Astrocyte of the cerebellum (primary cell): ENCODE measurements around the gene ZNF319.

Experiments
- DNase-seq: peaks from one replicate; pipeline ENCODE4 v3.0.0-alpha.2; 2011; ENCODE audit warnings: low read depth
- H3K4me3 ChIP-seq: 2 replicates; pipeline ENCODE4 v1.5.1; 2011; ENCODE audit warnings: mild to moderate bottlenecking, low read depth, low read length, moderate library complexity
- in situ Hi-C: cut with HindIII; loops from 2 replicates; pipeline ENCODE4 v1.10.0; 2017; ENCODE audit warnings: low sequenced_read_pairs
- TF ChIP-seq, protein P1 (sequence below): IDR thresholded peaks from 2 replicates; pipeline ENCODE4 v1.5.1; 2012; ENCODE audit warnings: low read length, low read depth, moderate library complexity, mild to moderate bottlenecking; ENCODE audit errors: missing control alignments

The ZNF319 gene

DNA sequence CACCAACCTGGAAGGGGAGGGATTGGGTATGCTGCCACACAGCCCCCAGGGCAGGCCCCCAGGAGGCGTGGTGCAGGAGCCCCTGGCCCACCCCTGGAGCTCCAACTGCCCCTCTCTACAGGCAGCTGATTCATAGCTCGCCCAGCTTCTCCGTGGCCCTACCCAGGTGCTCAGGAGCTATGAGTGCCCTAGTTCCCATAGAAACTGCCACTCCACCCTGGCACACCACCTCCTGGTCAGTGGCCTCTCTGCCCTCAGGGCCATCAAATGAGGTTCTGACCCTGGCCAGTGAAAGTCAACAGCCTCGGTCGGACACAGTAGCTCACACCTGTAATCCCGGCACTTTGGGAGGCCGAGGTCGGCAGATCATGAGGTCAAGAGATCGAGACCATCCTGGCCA lies 47.6 kb downstream of the ZNF319 start:
- TF ChIP-seq, protein P1, sequence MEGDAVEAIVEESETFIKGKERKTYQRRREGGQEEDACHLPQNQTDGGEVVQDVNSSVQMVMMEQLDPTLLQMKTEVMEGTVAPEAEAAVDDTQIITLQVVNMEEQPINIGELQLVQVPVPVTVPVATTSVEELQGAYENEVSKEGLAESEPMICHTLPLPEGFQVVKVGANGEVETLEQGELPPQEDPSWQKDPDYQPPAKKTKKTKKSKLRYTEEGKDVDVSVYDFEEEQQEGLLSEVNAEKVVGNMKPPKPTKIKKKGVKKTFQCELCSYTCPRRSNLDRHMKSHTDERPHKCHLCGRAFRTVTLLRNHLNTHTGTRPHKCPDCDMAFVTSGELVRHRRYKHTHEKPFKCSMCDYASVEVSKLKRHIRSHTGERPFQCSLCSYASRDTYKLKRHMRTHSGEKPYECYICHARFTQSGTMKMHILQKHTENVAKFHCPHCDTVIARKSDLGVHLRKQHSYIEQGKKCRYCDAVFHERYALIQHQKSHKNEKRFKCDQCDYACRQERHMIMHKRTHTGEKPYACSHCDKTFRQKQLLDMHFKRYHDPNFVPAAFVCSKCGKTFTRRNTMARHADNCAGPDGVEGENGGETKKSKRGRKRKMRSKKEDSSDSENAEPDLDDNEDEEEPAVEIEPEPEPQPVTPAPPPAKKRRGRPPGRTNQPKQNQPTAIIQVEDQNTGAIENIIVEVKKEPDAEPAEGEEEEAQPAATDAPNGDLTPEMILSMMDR: no peak
- in situ Hi-C loops: no loop called here
- H3K4me3 ChIP-seq: no peak overlapping the region
- no peak for DNase-seq

DNA sequence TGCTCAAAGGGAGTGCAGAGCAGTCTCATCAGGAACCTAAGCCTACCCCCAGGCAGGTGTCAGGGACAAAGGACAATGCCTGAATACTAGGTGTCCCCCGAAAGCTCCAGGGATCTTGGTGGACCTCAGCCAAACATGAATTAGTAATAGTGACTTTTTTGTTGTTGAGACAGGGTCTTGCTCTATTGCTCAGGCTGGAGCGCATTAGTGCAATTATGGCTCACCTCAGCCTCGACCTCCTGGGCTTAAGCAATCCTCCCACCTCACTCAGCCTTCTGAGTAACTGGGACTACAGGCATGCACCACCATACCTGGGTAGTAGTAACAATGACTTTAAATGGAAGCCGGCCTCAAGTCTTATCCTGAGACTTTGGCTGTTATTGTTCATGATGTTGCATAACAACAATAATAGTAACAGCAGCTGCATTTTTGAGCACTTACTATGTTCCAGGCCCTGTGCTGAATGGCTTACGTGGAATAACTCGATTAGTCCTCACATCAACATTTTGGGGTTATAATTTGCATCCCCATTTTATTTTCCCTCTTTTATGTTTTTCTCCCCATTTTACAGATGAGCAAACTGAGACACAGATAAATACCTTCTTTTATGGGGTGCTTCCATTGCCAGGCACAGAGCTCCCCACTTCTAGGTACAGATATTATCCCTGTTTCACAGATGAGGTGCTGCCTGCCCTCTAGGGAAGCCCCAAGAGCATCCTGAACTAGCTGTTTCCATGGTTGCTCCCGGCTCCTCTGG lies 49.1 kb downstream of the ZNF319 start:
- in situ Hi-C loops: no loop called here
- H3K4me3 ChIP-seq: no peak overlapping the region
- TF ChIP-seq, protein P1: no peak
- DNase-seq: no peak

DNA sequence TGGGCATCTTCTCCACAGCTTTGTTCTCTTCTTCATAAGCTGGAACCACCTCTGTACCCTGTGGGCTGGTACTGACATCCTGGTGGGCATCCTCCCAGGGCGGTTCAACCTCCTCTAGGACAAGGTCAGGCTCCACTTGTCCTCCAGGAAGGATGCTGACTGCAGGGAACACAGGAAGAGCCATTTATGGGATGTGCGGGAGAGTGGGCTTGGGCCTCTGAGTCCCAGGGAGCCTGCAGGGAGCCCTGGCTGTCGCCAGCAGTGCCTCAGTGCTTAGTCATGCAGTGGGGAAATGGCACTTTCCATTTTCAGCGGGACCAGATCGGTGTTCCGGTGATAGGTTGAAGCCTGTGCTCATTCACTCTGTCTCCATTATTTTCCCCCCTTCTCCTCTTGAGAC lies 50.1 kb downstream of the ZNF319 start:
- in situ Hi-C loops: no loop called here
- DNase-seq: no peak
- no peak overlapping the region for H3K4me3 ChIP-seq
- TF ChIP-seq, protein P1: no peak

DNA sequence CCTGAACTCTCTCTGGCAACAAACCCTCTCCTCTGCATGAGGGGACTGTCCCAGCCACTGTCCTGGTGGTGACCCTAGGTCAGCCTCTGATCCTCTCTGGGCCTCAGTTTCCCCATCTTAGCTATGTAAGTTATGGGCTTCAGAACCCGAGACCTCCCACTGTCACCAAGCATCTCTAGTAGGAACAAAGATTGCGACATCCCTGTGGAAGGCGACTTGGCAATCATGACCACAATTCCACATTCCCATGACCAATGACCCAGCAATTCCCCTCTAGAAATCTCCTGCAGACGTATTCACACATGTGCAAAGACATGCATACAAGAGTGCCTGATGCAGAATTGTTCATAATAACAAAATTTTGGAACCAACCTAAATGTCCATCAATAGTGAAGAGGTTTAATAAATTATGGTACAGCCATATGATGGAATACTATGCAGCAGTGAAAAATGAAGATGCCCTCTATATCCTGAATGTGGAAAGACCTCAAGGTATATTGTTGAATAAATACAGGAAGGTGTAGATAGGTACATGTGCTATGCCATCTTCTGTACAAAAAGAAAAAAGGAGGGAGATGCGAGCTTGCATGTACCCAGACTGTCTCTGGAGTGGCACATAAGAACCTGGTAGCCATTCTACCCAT lies 50.8 kb downstream of the ZNF319 start:
- H3K4me3 ChIP-seq: no peak overlapping the region
- in situ Hi-C loops: no loop called here
- TF ChIP-seq, protein P1: no peak
- DNase-seq: no peak

DNA sequence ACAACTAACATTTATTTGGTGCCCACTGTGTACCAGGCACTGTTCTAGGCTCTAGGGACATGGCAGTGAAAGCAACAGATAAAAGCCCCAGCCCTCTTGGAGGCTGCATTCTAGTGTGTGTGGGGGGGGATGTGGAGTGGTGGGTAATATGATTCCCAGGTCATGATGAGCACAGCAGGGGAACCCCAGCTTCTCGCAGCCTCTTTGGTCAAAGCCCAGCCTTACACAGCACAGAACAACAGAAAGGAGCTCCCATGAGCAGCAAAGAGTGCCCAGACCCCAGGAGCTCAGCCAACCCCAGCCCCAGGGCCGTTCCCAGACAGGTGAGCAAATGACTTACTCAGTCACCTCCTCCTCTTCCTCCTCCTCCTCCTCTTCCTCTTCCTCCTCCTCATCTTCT lies 51.5 kb downstream of the ZNF319 start:
- in situ Hi-C loops: no loop called here
- DNase-seq: no peak

DNA sequence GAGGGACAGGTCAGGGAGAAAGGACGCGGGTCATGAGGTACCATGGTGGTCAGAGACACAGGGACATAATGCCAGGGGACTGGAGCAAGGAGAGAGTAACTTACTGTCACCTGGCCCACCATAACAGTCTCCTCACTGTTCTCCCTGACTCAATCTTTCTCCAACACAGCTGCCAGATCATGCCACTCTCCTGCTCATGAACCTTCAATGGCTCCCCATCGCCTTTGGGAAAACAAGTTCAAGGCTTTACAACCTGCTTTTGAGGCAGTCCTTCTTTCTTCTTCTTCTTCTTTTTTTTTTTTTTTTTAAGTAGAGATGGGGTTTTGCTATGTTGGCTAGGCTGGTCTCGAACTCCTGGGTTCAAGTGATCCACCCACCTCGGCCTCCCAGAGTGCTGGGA lies 52.4 kb downstream of the ZNF319 start:
- TF ChIP-seq, protein P1: no peak
- DNase-seq: no peak
- H3K4me3 ChIP-seq: no peak overlapping the region
- in situ Hi-C loops: no loop called here

More for the DNA sequence above, 51.5 kb downstream of the ZNF319 start:
- TF ChIP-seq, protein P1: no peak
- H3K4me3 ChIP-seq: no peak overlapping the region
